GM18861 (cell line): ENCODE data around the gene RGS3.
"Not testable (repeated sequence)": the region's sequence is repeated elsewhere in the genome, so short reads cannot be mapped to it uniquely, and the experiment has no call there.

ENCODE experiments used
- ATAC-seq: cut with Tn5 transposase; IDR thresholded peaks from one replicate; pipeline ENCODE4 v1.9.1; 2021; ENCODE audit not compliant: unreplicated experiment

The RGS3 gene

DNA sequence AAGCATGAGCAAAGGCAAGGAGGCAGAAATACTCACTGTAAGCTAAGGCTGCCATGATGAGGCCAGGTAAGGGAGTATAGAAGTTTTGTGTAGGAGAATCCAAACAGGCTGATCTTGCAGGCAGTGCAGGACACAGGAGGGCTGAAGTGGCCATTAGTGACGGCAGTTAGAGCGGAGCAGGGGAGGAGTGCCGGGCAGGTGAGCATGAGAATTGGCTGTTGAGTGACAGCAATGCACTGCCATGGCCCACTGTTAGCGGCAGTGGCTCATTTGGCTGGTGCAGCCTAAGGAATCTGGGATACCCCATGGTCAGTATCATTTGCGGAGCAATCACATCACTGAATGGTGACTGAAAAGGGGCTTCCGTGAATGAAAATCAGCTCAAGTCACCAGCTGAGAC lies 22.8 kb downstream of the RGS3 start:
- no peak for ATAC-seq

DNA sequence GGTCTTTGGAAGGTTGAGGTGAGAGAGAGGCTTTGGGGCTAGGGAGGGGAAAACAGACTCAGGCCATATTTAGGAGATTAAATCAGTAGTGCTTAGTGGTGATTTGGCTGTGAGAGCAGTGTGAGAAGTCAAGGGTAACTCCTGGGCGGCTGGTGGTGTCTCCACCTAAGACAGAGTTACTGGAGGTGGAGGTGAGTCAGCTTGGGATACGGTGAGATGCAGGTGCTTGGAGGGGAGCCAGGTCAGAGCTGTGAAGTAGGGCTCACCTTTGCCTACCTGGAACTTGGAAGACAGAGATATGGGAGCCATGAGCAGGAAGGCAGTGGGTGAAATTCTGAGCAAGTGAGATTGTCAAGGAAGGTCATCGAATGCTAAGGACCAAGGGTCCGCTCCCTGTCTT lies 24.5 kb downstream of the RGS3 start:
- ATAC-seq, result no peak

DNA sequence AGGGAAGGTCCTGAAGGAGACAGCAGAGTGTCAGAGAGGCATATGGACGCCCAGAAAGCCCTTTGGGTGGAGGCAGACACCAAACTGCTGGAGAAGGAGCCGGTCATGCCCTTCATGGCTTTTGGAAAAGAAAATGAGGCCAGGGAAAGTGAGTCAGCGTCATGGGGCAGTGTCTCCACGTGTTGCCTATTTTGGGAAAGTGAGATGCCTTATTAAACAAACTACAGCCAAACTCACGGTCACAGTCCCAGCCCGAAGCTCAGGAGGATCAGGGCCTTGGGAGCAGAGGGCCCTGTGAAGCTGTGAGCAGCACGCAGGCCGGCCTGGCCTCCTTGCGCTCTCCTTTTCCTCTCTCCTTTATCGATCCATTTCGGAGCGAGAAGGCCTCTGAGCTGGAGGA lies 25.0 kb downstream of the RGS3 start:
- ATAC-seq, result no peak

DNA sequence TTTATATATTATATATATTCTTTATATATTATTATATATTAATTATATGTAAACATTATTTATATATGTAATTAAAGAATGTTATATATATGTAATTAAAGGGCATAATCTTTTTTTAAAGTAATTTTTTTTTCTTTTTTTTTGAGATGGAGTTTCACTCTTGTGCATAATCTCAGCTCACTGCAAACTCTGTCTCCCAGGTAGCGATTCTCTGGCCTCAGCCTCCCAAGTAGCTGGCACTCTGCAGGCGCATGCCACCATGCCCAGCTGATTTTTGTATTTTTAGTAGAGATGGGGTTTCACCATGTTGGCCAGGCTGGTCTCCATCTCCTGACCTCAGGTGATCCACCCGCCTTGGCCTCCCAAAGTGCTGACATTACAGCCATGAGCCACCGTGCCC lies 27.6 kb downstream of the RGS3 start:
- ATAC-seq, result not testable (repeated sequence)

DNA sequence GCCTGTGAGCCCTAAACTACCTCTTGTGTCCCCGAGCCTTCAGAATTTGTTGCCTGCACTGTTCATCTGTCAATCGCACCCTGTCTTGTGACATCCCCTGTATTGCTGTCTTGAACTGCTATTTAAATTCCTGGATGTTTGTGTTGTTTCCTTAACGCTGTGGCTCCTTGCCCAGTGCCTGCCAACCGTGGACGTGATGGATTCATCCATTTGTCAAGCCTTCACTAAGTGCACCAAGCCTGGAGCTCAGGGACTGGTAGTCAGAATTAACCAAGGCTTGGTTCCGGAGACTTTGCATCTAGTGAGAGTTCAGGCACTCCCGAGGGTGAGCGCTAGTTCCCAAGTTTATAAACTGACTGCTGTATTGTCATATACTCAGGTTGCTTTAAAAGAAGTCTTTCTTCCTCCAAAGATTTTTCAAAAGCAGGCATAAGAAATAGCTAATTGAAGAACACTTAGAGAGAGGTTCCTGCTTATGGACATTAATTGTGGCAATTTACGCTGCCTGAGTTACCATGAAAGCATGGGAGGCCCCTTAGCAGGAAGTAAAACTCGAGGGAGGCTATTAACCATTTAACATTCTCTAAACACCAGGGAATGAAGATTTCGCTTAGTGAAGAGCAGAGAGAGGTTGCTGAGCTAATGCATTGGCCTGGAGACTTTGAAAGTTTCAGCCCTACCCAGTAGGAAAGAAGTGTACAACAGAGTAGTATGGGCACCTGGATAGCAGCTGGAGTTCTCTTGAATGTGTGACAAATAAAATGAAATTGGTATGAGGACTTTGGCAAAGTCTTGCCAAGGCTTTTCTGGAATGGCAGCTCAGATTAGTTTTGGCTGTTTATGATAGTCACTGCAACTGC lies 29.0 kb downstream of the RGS3 start:
- no peak for ATAC-seq

DNA sequence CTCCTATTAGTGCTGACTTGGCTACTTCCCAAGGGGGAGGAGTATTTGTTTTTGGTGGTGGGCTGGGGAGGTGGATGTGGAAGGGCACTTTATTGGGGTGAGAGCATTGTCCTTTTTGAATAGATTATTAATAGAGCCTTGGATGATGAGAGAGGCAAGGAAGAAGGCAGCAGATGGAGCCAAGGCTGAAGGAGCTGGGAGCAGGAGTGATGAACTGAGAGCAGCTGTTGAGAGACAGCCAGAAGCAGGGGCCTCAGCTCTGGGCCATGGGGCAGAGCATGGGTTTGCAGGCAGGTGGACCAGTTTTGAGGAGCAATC lies 29.6 kb downstream of the RGS3 start:
- ATAC-seq, result no peak

DNA sequence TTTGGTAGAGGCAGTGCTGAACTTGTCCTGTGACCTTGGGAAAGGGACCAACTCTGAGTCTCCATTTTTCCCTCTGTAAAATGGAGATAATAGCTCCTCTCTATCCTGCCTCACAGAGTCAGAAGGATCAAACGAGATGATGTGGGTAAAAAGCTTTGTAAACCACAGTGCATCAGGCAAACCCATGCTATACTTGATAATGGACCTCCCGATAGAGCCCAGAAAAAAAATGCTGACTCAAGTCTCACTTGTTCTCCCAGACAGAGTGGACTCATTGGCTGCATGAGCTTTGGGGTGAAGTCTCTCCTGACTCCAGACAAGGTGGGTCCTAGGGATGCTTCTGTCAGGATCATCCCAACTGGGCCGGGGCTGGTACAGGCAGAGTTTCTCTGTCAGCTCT lies 32.0 kb downstream of the RGS3 start:
- ATAC-seq, result no peak

DNA sequence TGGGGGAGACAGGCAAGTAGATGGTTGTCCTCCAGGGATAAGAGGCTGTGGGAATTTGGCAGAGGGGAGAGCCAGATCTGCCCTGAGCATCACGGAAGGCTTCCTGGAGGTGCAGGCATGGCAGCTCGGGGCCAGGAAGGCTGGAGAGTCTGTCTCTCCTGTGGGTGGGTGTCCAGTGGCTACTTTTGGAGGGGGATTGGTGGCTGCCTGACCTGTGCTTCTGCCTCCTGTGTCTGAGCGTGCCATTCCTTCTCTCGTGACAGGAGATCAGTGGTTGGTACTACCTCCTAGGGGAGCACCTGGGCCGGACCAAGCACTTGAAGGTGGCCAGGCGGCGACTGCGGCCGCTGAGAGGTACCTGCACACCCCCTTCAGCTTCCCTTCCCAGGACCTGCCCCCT lies 33.5 kb downstream of the RGS3 start:
- no peak for ATAC-seq

DNA sequence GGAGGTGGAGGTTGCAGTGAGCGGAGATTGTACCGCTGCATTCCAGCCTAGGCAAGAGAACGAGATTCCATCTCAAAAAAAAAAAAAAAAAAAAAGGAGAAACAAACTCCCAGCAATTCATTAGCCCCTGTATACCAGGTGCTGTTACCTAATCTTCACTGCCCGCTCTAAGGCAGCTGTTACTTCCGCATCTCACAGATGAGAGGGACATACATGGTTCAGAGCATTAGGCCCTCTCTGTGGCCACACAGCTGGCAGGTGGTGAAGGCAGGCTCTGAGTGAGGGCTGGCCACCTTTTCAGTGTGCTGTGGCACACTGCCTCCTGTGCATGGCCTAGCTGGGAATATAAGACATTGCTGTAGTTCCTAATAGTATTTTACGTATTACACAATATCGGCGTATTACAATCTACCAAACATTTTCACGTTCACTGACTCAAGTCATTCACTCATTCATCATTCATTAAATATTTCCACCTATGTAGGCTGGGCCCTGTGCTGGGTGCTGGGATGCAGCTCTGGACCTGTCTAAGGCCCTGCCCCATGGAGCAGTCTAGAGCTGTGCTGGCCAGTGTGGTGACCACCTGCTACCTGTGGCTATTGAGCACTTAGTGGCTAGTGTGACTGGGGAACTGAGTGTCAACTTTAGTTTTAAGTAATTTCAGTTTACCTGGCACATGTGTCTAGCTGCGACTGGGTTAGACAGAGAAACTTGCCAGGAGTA lies 35.8 kb downstream of the RGS3 start:
- ATAC-seq, result no peak

DNA sequence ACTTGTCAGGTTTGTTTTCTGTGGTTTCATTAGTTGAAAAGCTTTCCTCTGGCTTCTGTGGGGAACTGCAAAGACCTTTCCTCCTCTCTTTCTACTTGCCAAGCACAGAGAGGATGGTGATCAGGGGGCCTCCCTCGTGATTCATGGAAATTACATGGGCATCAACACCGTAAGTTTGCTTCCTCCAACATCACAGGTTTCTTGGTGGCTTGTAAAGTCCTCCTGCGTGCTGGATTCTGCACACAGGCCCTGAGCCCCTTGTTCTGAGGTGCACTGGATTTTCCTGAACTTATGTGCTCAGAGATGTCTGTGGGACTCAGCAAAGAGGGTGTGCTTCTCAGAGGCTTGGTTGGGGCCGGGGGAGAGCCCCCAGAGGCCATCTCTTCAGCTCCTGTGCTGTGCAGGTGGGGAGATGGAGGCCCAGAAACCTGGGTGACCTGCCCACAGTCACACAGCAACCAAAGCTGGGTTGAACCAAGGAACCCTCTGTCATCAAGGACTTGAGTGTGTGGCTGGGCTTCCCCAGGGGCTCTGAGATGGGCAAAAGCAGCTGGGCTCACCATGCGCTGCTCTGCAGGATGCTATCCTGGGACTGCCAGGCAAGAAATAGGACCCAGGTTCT lies 36.5 kb downstream of the RGS3 start:
- no peak for ATAC-seq

DNA sequence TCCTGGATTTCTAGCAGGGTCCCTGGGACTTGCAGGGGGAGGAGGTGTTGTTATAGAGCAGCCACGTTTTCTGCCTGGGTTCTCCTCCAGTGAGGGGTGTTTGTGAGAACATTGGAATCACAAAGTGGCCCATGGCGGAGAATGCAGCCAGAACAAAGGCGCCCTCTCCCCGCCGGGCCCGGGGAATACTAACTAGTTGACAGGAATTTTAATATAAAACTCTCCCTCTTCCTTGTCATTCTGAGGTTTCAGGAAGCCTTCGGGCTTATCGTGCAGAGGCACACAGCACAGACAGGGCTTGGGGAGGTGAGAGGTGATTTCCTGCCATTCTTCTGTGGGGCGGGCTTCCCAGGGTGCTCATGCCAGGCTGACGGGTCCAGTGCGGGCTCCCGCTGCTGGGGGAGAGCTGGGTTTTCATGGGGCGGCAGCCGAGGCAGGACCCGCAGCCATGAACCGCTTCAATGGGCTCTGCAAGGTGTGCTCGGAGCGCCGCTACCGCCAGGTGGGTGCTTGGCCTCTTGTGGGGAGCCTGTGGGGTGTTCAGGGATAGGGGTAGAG lies 37.7 kb downstream of the RGS3 start:
- no peak for ATAC-seq

DNA sequence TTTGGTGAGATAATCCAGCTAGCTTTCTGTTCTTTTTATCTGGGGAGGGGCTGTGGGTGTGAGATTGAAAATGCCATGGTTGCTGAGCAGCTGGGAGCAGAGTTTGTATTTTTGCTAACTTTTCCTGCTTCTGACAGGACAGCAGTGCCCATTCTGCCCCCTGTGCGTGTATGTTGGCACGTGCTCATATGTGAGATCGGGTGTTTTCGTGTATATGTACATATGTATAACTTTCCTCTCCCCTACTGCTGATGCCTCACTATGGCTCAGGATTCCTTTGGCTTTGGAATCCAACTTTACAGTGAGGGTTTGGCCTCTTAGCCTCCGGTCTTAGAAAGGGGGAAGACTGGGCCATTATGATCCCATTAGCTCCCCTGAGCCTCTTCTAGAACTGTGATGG lies 38.3 kb downstream of the RGS3 start:
- ATAC-seq, result no peak

DNA sequence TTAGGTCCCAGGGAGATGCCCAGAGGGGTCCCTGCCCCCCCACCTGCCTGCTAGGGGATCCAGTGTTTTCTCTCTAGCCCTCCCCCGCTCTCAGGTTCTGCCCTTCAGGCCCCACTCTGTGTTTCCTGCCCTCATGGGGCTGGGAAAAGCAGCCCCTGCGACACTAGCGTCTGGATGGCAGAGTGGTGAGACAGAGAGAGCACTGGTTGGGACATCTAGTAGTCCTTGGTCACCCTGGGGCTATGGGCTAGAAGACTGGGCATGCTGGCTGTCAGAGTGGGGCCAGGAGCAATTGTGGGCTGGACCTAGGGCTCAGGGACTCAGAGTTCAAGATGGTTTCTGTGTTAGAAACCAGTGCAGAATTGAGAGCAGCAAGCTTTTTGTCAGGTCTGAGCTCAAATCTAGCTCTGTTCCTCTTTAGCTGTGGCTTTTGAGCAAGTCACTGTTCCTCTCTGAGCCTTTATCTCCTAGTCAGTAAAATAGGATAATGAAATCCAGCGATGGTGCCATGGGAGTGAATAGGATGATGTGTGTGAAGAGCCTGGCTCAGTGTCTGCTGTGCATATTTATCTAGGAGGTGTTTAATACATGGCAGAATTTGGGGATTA lies 39.0 kb downstream of the RGS3 start:
- ATAC-seq, result no peak

DNA sequence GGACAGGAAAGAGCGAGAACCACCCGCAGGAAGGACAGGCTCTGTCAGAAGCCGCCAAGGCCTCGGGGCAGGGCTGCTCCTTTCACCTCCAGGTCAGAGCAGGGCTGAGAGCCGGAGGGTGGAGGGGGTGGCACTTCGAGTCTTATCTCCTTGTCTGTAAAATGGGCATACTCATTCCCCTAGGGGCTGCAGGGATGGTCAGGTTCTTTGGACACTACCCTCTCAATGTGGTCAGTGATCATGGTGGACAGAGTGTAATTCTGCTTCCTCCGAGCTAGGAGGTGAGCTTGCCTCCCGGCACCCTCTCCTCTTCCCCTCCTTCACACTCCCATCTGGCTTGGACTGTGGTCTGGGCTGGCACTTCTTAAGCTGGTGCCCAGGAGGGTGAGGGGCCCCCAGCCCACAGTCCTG lies 39.6 kb downstream of the RGS3 start:
- ATAC-seq, result no peak

DNA sequence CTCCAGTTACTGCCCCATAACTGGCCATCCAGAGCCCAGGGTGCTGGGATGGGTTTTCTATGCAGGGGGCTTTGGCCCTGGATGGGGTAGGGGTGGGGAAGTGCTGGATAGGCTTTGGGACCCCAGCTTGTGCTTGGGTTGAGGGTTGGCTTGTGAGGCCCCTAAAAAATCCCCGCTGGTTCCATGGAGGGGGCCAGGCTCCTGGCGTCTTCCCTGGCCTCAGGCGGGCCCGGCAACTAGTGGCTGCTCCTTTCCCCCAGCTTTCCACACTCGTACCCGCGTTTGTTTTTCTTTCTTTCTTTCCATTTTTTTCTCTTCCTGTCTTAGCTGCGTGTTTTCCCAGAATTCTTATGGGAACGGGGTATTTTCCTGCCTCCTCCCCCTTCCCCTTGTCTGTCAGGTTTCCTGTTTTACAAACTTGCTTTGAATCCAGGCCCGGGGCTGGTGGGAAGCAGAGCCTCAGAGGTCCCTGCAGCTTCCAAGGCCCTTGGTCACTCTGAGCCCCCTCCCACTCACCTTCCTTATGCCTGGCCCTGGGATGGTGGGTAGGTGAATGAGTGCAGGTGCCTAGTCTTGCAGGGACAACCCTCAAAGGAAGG lies 40.2 kb downstream of the RGS3 start:
- no peak for ATAC-seq

DNA sequence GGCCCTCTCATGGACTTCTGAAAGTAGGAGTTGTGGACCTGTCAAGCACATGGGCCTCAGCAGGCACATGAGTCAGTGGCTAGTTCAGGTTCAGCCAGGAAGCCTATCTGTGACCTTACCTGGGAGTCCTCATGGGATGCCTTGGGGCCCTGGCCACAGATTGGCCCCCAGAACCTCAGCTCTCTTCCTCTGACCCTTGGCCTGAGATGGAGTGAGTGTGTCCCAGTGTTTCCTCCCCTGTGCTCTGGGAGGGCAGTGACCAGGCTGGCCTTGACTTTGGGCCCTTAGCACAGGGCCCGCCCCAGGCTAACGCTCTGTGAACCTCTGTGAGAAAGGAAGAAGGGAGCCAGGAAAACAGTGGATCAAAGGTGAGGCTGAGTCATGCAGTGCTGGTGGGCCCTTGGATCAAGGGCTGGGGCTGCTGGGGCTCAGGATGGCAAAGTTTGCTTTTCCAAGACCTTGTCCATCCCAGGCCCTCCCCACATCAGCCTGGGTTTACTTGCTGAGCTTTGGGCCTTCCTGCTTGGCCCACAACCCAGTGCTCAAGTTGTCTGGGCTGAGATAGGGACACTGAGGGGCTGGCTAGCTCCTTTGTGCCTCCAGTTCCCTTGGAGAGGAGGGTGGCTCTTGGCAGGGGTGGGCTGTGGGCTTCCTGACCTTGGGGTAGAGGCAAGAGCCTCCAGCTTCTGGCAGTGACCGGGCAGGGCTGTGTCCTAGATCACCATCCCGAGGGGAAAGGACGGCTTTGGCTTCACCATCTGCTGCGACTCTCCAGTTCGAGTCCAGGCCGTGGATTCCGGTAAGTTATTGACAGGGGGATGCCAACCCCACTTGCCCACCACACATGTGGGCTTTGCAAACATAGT lies 41.4 kb downstream of the RGS3 start:
- ATAC-seq, result no peak

DNA sequence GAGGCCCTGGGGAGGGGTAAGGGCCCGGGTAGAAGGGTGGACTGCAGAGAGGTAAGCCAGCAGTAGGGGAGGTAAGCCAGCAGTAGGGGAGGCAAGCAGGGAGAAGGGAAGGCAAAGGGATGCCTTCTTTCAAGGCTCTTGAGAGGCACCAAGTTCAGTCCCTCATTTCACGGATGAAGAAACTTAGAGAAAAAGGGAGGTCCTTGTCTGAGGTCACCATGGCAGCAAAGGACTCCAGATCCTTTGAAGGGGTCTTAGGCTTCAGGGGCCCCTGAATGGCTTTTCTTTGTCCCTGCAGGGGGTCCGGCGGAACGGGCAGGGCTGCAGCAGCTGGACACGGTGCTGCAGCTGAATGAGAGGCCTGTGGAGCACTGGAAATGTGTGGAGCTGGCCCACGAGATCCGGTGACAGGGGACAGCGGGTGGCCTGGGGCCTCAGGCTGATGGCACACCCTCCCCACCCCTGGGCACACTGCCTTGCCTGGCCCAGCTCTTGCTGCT lies 42.6 kb downstream of the RGS3 start:
- no peak for ATAC-seq

DNA sequence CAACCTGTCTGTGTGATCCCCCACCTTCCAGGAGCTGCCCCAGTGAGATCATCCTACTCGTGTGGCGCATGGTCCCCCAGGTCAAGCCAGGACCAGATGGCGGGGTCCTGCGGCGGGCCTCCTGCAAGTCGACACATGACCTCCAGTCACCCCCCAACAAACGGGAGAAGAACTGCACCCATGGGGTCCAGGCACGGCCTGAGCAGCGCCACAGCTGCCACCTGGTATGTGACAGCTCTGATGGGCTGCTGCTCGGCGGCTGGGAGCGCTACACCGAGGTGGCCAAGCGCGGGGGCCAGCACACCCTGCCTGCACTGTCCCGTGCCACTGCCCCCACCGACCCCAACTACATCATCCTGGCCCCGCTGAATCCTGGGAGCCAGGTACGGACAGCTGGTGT lies 43.7 kb downstream of the RGS3 start:
- no peak for ATAC-seq

DNA sequence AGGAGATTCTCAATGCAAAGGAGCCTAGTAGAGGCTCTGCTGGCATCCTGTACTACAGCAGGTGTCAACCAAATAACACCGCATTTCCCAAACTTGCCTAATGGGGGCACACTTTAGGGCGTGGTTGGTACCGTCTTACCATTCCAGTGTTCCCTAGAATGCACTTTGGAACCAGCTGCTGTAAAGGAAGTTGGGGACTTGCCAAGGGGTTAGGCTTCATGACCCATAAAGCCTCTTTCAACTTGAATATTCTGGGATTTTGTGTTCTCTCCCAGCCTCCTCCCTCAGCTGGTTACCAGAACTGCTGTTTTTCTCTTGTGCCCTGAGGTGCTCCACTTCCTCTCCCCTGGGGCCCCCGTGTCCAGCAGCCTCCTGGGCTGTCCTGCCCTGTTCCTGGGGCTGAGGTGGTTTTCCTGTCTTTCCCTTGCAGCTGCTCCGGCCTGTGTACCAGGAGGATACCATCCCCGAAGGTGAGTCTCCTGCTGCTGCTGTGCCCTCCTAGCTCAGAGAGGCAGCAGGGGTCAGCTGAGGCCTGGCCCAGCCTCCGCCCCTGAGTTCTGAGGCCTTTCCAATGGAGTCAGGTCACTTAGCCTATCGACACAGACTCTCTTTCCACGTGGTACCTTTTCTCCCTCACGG lies 44.7 kb downstream of the RGS3 start:
- no peak for ATAC-seq

DNA sequence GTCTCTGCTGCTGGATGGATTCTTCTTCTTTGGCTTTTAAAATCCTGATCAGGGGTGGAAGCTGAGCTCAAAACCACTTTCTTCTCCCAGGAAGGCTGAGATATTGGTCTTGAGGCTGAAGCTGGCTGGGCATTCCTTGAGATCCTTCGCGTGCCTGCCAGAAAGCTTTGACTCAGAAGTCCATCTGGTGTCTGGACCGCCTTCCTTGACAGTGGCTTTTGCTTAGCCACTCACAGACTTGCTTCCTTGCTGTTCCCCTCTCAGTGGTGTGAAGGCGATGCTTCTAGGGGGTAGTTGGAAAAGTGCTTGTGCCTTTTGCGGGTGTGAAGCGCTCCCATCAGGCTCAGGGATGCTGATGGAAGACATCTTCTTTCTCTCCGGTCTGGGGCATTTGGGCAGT lies 45.9 kb downstream of the RGS3 start:
- ATAC-seq, result no peak
